H9 (cell line): ENCODE measurements around the gene GAREM1. TPM values are rescaled to one million over a fixed set of nuclear protein-coding genes. Genes with fewer than 3 reads are reported as not detected.
A peak's percentile ranks its signal among the peaks of the same experiment; 100 is the strongest.

Experiments
- DNase-seq: peaks from one replicate; pipeline ENCODE4 v3.0.0-alpha.2; 2017
- H2AFZ ChIP-seq: one replicate; pipeline ENCODE4 v1.6.1; 2013; ENCODE audit warnings: mild to moderate bottlenecking, low read length, control low read depth, moderate library complexity
- H2AK5ac ChIP-seq: 2 replicates; pipeline ENCODE4 v1.6.1; 2013; ENCODE audit warnings: low read length, control low read depth, mixed read lengths; ENCODE audit not compliant: insufficient read length
- H2BK120ac ChIP-seq: one replicate; pipeline ENCODE4 v1.6.1; 2013; ENCODE audit warnings: low read depth, mild to moderate bottlenecking, low read length, control low read depth, inconsistent platforms; ENCODE audit not compliant: poor library complexity, severe bottlenecking
- H2BK12ac ChIP-seq: 2 replicates; pipeline ENCODE4 v1.6.1; 2013; ENCODE audit warnings: low read length, control low read depth, mixed read lengths, low read depth; ENCODE audit not compliant: insufficient read length
- H2BK15ac ChIP-seq: 2 replicates; pipeline ENCODE4 v1.6.1; 2013; ENCODE audit warnings: low read depth, low read length, control low read depth
- H2BK20ac ChIP-seq: one replicate; pipeline ENCODE4 v1.6.1; 2013; ENCODE audit warnings: low read depth, mild to moderate bottlenecking, low read length, control low read depth, inconsistent platforms; ENCODE audit not compliant: poor library complexity, severe bottlenecking
- H2BK5ac ChIP-seq: 2 replicates; pipeline ENCODE4 v1.6.1; 2013; ENCODE audit warnings: low read length, control low read depth, mixed read lengths; ENCODE audit not compliant: insufficient read length
- H3K14ac ChIP-seq: 2 replicates; pipeline ENCODE4 v1.6.1; 2013; ENCODE audit warnings: low read length, control low read depth; ENCODE audit not compliant: insufficient read depth
- H3K18ac ChIP-seq: 2 replicates; pipeline ENCODE4 v1.6.1; 2013; ENCODE audit warnings: low read depth, mild to moderate bottlenecking, mixed read lengths, low read length, control low read depth; ENCODE audit not compliant: insufficient read length
- H3K23ac ChIP-seq: 2 replicates; pipeline ENCODE4 v1.6.1; 2013; ENCODE audit warnings: low read length, control low read depth, mixed read lengths, low read depth; ENCODE audit not compliant: insufficient read length
- H3K23me2 ChIP-seq: 2 replicates; pipeline ENCODE4 v1.6.1; 2013; ENCODE audit warnings: low read depth, mild to moderate bottlenecking, mixed read lengths, low read length, control low read depth; ENCODE audit not compliant: insufficient read length, poor library complexity, severe bottlenecking
- H3K27ac ChIP-seq: 2 replicates; pipeline ENCODE4 v1.5.1; 2013; ENCODE audit warnings: low read length, control low read depth, mixed read lengths, low read depth; ENCODE audit not compliant: insufficient read length
- H3K27me3 ChIP-seq: 2 replicates; pipeline ENCODE4 v1.6.1; 2013; ENCODE audit warnings: low read length, control low read depth, inconsistent platforms; ENCODE audit not compliant: insufficient read depth
- H3K4ac ChIP-seq: 2 replicates; pipeline ENCODE4 v1.6.1; 2013; ENCODE audit warnings: low read depth, mild to moderate bottlenecking, control low read depth, inconsistent platforms, low read length, moderate library complexity
- H3K4me1 ChIP-seq: 2 replicates; pipeline ENCODE4 v1.6.1; 2013; ENCODE audit warnings: low read length, control low read depth, inconsistent platforms; ENCODE audit not compliant: insufficient read depth
- H3K4me2 ChIP-seq: 2 replicates; pipeline ENCODE4 v1.6.1; 2013; ENCODE audit warnings: low read length, control low read depth, mixed read lengths; ENCODE audit not compliant: insufficient read length, insufficient read depth
- H3K56ac ChIP-seq: 2 replicates; pipeline ENCODE4 v1.6.1; 2013; ENCODE audit warnings: low read depth, mild to moderate bottlenecking, mixed read lengths, low read length, control low read depth; ENCODE audit not compliant: insufficient read length
- H3K79me1 ChIP-seq: 2 replicates; pipeline ENCODE4 v1.6.1; 2013; ENCODE audit warnings: low read depth, mild to moderate bottlenecking, moderate library complexity, low read length, control low read depth, inconsistent platforms; ENCODE audit not compliant: insufficient read depth, poor library complexity, severe bottlenecking
- H3K79me2 ChIP-seq: 2 replicates; pipeline ENCODE4 v1.6.1; 2013; ENCODE audit warnings: low read length, control low read depth, inconsistent platforms; ENCODE audit not compliant: insufficient read depth
- H3K9ac ChIP-seq: 2 replicates; pipeline ENCODE4 v1.6.1; 2013; ENCODE audit warnings: low read length, control low read depth, mixed read lengths; ENCODE audit not compliant: insufficient read length; ENCODE audit errors: extremely low read depth
- H3K9me3 ChIP-seq: one replicate; pipeline ENCODE4 v1.6.1; 2013; ENCODE audit warnings: low read depth, low read length, inconsistent platforms; ENCODE audit not compliant: control insufficient read depth
- H3T11ph ChIP-seq: one replicate; pipeline ENCODE4 v1.6.1; 2013; ENCODE audit warnings: mild to moderate bottlenecking, low read length, control low read depth, inconsistent platforms
- H4K20me1 ChIP-seq: one replicate; pipeline ENCODE4 v1.6.1; 2013; ENCODE audit not compliant: control insufficient read depth, insufficient read length, insufficient read depth
- H4K5ac ChIP-seq: 2 replicates; pipeline ENCODE4 v1.6.1; 2013; ENCODE audit warnings: low read depth, mild to moderate bottlenecking, mixed read lengths, low read length, control low read depth; ENCODE audit not compliant: insufficient read length
- H4K8ac ChIP-seq: replicated peaks from 2 replicates; pipeline ENCODE4 v1.6.1; 2013; ENCODE audit warnings: low read length, control low read depth, mixed read lengths, low read depth; ENCODE audit not compliant: insufficient read length
- H4K91ac ChIP-seq: 2 replicates; pipeline ENCODE4 v1.6.1; 2013; ENCODE audit warnings: low read depth, mild to moderate bottlenecking, moderate library complexity, mixed read lengths, low read length, control low read depth; ENCODE audit not compliant: insufficient read length
- H3K27ac Mint-ChIP-seq, 3 experiments: 2 replicates in 2 of 3; 3 replicates in 1 of 3; pipeline ENCODE4 v1.8.0; 2020 to 2021; ENCODE audit warnings: mixed read lengths in 3 of 3, mild to moderate bottlenecking in 1 of 3, moderate library complexity in 1 of 3
- H3K27me3 Mint-ChIP-seq: 2 replicates; pipeline ENCODE4 v1.8.0; 2021; ENCODE audit warnings: low read depth, mild to moderate bottlenecking, moderate library complexity, mixed read lengths
- H3K36me3 Mint-ChIP-seq, 3 experiments: 2 replicates in 2 of 3; 3 replicates in 1 of 3; pipeline ENCODE4 v1.8.0; 2020 to 2021; ENCODE audit warnings: low read depth in 3 of 3, mixed read lengths in 3 of 3; ENCODE audit not compliant: insufficient read depth in 1 of 3
- H3K4me1 Mint-ChIP-seq, 2 experiments: 2 replicates each; pipeline ENCODE4 v1.8.0; 2020; ENCODE audit warnings: mixed read lengths in 2 of 2
- H3K4me3 Mint-ChIP-seq, 2 experiments: 2 replicates in 1 of 2; 3 replicates in 1 of 2; pipeline ENCODE4 v1.8.0; 2020 to 2021; ENCODE audit warnings: mild to moderate bottlenecking in 2 of 2, mixed read lengths in 2 of 2, moderate library complexity in 1 of 2
- H3K9me3 Mint-ChIP-seq, 2 experiments: 2 replicates in 1 of 2; 3 replicates in 1 of 2; pipeline ENCODE4 v1.8.0; 2020; ENCODE audit warnings: mild to moderate bottlenecking in 2 of 2, mixed read lengths in 2 of 2, moderate library complexity in 1 of 2
- CTCF ChIP-seq: fragments of 200-600 bp; sonication (generic); conservative IDR thresholded peaks from 3 replicates; pipeline ENCODE4 v1.8.0; 2021; ENCODE audit warnings: antibody characterized with exemption, mild to moderate bottlenecking
- WGBS: extraction: QIAGEN DNeasy Blood & Tissue Kit; methylation state at CpG from one replicate; pipeline ENCODE4 v1.1.7; 2013; ENCODE audit warnings: missing lambda C conversion rate, low lambda C conversion rate, mixed read lengths; ENCODE audit not compliant: insufficient read length; ENCODE audit errors: extremely low coverage; 5-methylcytosine and 5-hydroxymethylcytosine counted together
- total RNA-seq: library from RNA; stranded (reverse); gene quantifications from 2 replicates; pipeline ENCODE4 v1.2.1, GENCODE V29; 2021

GAREM1 gene
- total RNA-seq, 1 experiment from 2014 or later = 4.4 TPM

GRCh38 chr18:32371384-32371783 lies 99.3 kb downstream of the GAREM1 start:
- Histone ChIP-seq H4K5ac (no peak overlapping the region), H3K27ac (no peak overlapping the region), H3K9me3 (no peaks in the 10 kb centered on the region), H2BK12ac (no peak overlapping the region), H2AFZ (no peak overlapping the region), H2BK15ac (no peak overlapping the region), H3K27me3 (no peaks in the 10 kb centered on the region), H4K91ac (no peak overlapping the region), H3K79me2 (no peaks in the 10 kb centered on the region), H3K9ac (no peak overlapping the region), H3K4me1 (no peaks in the 10 kb centered on the region), H3K79me1 (no peaks in the 10 kb centered on the region), H4K8ac (no peak overlapping the region), H3K56ac (no peak overlapping the region), H3K23me2 (no peaks in the 10 kb centered on the region), H3K14ac (no peak overlapping the region), H2BK120ac (no peak overlapping the region), H2BK20ac (no peak overlapping the region), H3K18ac (no peak overlapping the region), H2BK5ac (no peak overlapping the region), H3K4me2 (no peak overlapping the region), H3K4ac (no peak overlapping the region), H3T11ph (no peak overlapping the region), H2AK5ac (no peak overlapping the region), H4K20me1 (no peaks in the 10 kb centered on the region), H3K23ac (no peak overlapping the region)
- no peak overlapping the region for H3K4me3 Mint-ChIP-seq
- peak overlapping the region in 2 of 3 experiments; percentile 4 to 50; a peak in 3 of 7 replicates for H3K27ac Mint-ChIP-seq
- H3K36me3 Mint-ChIP-seq = no peaks in the 10 kb centered on the region
- H3K4me1 Mint-ChIP-seq = peaks cover 6 to 7% of the 10 kb centered on the region in 2 experiments
- no peak for DNase-seq
- H3K9me3 Mint-ChIP-seq = no peaks in the 10 kb centered on the region
- no peaks in the 10 kb centered on the region for H3K27me3 Mint-ChIP-seq
- no peak for TF ChIP-seq CTCF
- no CpG with 5 or more reads among the region's 2 CpGs for WGBS
